ENCODE data around the gene CFAP107. TPM values are rescaled to one million over a fixed set of nuclear protein-coding genes. Genes with fewer than 3 reads are reported as not detected.
"Not testable (repeated sequence)": the region's sequence is repeated elsewhere in the genome, so short reads cannot be mapped to it uniquely, and the experiment has no call there.

Gene CFAP107
- polyA plus RNA-seq, 2 of the 4 experiments (the other 2 are of a cell fraction): not detected

GRCh38 chr1:12778907-12779306 lies 32.9 kb downstream of the CFAP107 start:
- H3K4me1 ChIP-seq: no peaks in the 10 kb centered on the region
- ATAC-seq (no peak), FAIRE-seq (no peak), DNase-seq (ENCODE audit: low read depth in 1 of 2, low spot score in 1 of 2) (no peak)
- TF ChIP-seq TFCP2L1 (CRISPR knock-in tag; IDR thresholded peaks at IDR 0.05) (no peak), RAD21 (conservative IDR thresholded peaks at IDR 0.05 in 1 of 2, IDR thresholded peaks at IDR 0.05 in 1 of 2) (0 out of 5 replicates have a peak, but pooled peaks of 1 of the 2 experiments have one; percentile 5), ZSCAN20 (CRISPR knock-in tag; IDR thresholded peaks at IDR 0.05) (no peak), MAFK (IDR thresholded peaks at IDR 0.05; ENCODE audit: partially characterized antibody) (no peak), JUNB (IDR thresholded peaks at IDR 0.05) (no peak)
- H3K27ac ChIP-seq: no peak overlapping the region
- H3K4me3 ChIP-seq: no peak overlapping the region
- no peak overlapping the region for H3K4me2 ChIP-seq
- 64% methylated on average over 6 of the region's 6 CpGs for WGBS (ENCODE audit: missing lambda C conversion rate)
- POLR2A ChIA-PET: interaction anchor here (0.6 kb wide), 1 partner anchor 13 kb away, joined by 6 read pairs; no protein-coding TSS in a partner anchor
- CTCF ChIA-PET: interaction anchor here (1.6 to 2.6 kb wide), 2 partner anchors 507 to 654 kb away, joined by 7 to 8 read pairs; no protein-coding TSS in a partner anchor
- H3K9me3 ChIP-seq: no peaks in the 10 kb centered on the region

- H3K4me2 ChIP-seq; CTCF ChIA-PET; FAIRE-seq; POLR2A ChIA-PET; ATAC-seq; H3K4me3 ChIP-seq; H3K4me1 ChIP-seq; DNase-seq (ENCODE audit: low read depth in 1 of 2, low spot score in 1 of 2); H3K9me3 ChIP-seq; H3K27ac ChIP-seq: not testable (repeated sequence)
- WGBS (ENCODE audit: missing lambda C conversion rate): 0% methylated on average over 5 of the region's 5 CpGs
- 0 out of 3 replicates have a peak, but pooled peaks have one; percentile 22 for TF ChIP-seq SMC3 (IDR thresholded peaks at IDR 0.05)
- TF ChIP-seq RAD21 (conservative IDR thresholded peaks at IDR 0.05 in 1 of 2, IDR thresholded peaks at IDR 0.05 in 1 of 2): peak; percentile 43 to 57; a peak in 3 of 5 replicates
- TF ChIP-seq CTCF (IDR thresholded peaks at IDR 0.05): peak; percentile 25
Measured at GRCh38 chr1:12781488-12781887, 35.5 kb downstream of the CFAP107 start.

GRCh38 chr1:12783783-12784182 lies 37.8 kb downstream of the CFAP107 start:
- peak in 1 of 2 experiments; percentile 6 for DNase-seq (ENCODE audit: low read depth in 1 of 2, low spot score in 1 of 2)

GRCh38 chr1:12784729-12785128 lies 38.7 kb downstream of the CFAP107 start:
- H3K4me3 ChIP-seq, H3K4me2 ChIP-seq, ATAC-seq, H3K27ac ChIP-seq, CTCF ChIA-PET, H3K4me1 ChIP-seq, POLR2A ChIA-PET, H3K9me3 ChIP-seq, FAIRE-seq: not testable (repeated sequence)
- peak in 1 of 2 experiments; percentile 7 for DNase-seq (ENCODE audit: low read depth in 1 of 2, low spot score in 1 of 2)
- WGBS (ENCODE audit: missing lambda C conversion rate): 46% methylated on average over 7 of the region's 8 CpGs

More at GRCh38 chr1:12783783-12784182, 37.8 kb downstream of the CFAP107 start:
- POLR2A ChIA-PET, H3K4me1 ChIP-seq, H3K4me3 ChIP-seq, H3K27ac ChIP-seq, FAIRE-seq, H3K4me2 ChIP-seq, H3K9me3 ChIP-seq, CTCF ChIA-PET: not testable (repeated sequence)
- TF ChIP-seq RAD21 (conservative IDR thresholded peaks at IDR 0.05 in 1 of 2, IDR thresholded peaks at IDR 0.05 in 1 of 2): peak; percentile 23 to 51; a peak in 3 of 5 replicates
- peak; percentile 18; the same call in 1 of the 3 replicates for TF ChIP-seq CTCF (IDR thresholded peaks at IDR 0.05)
- WGBS (ENCODE audit: missing lambda C conversion rate): 16% methylated on average over 5 of the region's 7 CpGs
- peak in 1 of 2 experiments; percentile 40; a peak in 1 of 6 replicates for ATAC-seq

GRCh38 chr1:12791097-12791496 lies 45.1 kb downstream of the CFAP107 start, which contains the start of gene PRAMEF1:
Gene PRAMEF1 (plus strand): TSS chr1:12791397. CDS start chr1:12793228, 1,831 bp downstream.
- POLR2A ChIA-PET; FAIRE-seq; H3K4me1 ChIP-seq; CTCF ChIA-PET; DNase-seq (ENCODE audit: low read depth in 1 of 2, low spot score in 1 of 2); H3K4me2 ChIP-seq; H3K9me3 ChIP-seq; H3K4me3 ChIP-seq; H3K27ac ChIP-seq; ATAC-seq: not testable (repeated sequence)
- WGBS (ENCODE audit: missing lambda C conversion rate): 7% methylated on average over 5 of the region's 5 CpGs
